Inflammatory macrophage (primary cell): ENCODE results near the gene ELMO1.

Experiments
- DNase-seq, 2 donors: peaks; one replicate each; pipeline ENCODE4 v3.0.0-alpha.2; 2020 to 2022

The ELMO1 gene

GRCh38 chr7:37430640-37431039 lies 18.0 kb downstream of the ELMO1 start:
- peak; percentile 75 to 79 for DNase-seq

DNA sequence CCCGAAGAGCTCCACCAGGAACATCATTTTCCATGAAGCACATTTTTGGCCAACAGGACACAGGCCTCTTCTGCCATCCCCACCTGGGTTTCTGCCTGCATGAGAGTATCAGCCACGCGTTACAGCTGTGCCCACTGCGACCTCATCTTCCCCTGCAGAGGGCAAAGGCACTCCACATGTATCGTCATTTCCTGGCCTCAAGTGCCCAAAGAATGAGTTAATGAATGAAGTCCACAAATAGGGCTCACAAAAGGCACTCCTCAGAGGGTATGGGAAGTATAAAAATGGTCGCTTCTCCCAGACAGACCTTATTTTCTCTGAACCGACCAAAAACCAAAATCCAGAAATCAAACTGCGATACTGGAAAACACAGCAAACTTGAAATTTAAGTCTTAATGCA lies 18.5 kb downstream of the ELMO1 start:
- no peak for DNase-seq

- no peak for DNase-seq
Observed at GRCh38 chr7:37429435-37429791, 19.3 kb downstream of the ELMO1 start.

DNA sequence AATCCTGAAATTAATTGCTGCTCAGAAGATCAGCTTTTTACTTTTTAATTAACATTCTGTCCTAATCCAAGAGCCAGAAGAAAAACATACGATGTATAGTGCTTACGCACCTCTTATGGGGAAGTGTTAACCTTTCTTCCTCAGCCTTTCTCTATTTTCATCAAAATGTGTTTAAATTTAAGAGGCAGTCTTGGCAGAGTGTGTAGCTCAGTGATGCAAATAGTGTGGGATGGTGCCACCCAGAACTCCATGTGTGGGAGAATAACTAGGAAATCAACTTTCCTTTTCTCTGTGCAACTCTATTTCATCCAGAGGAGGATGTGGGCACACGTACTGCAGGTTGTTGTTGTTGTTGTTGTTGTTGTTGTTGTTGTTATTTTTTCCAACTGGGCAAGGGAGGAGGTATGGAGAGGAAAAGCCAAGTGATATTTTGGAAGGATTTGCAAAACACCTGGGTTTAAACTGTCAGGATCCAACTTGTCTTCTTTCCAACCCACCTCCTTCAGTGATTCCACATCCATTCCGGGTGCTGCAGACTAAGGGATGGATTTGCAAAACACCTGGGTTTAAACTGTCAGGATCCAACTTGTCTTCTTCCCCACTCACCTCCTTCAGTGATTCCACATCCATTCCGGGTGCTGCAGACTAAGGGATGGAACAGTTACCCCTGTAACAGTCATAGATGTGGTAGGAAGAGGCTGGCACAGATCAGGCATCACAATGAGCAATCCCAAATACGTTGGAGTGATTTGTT lies 19.8 kb downstream of the ELMO1 start:
- no peak for DNase-seq

DNA sequence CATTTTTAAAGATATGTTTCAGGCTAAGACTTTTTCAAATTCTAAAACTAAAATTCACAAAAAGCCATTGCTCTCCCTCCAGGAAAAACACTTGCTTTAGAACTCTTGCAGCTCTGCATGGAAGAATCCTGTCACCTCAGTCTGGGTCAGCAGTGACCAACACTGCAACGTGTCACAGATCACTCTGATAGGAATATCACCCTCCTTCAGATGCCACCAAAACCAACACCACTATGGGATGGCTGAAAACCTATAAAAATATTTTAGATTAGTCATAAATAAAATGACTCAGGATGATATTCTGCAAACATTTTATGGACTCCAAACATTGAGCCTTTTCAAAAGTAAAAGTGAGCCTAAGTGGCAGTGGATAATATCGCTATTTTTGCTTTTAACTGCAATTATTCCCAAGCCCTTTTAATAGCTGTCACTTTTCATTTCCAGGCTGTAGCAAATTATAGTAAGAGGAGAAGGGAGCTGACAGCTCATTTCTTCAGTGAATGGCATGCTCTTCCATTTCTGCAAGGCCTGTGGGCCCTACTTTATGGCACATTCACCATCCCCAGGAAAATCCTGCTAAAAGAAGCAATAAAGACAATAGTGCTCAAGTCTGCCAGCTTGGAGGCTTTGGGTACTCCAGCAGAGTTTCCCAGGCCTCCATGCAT lies 21.3 kb downstream of the ELMO1 start:
- no peak for DNase-seq

DNA sequence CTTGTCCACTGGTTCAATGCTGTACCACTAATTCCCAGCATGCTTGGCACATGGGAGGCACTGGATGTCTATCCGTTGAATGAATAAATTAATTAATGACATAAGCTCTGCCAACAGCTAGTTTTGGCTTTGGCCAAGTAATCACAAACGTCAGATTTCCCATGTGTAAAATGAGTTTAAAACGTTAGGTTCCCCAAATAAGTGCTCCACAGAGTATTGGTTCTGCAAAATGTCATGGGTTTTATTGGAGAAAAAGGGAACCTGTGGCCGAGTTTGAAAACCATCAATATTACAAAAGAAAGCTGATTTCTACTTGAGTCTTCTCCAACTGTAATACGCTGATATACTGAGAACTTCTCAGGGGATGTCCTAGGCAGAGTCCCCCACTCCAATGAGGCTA lies 23.2 kb downstream of the ELMO1 start:
- DNase-seq = peak; percentile 80 to 94

GRCh38 chr7:37424995-37425394 lies 23.7 kb downstream of the ELMO1 start:
- peak; percentile 18 to 57 for DNase-seq

DNA sequence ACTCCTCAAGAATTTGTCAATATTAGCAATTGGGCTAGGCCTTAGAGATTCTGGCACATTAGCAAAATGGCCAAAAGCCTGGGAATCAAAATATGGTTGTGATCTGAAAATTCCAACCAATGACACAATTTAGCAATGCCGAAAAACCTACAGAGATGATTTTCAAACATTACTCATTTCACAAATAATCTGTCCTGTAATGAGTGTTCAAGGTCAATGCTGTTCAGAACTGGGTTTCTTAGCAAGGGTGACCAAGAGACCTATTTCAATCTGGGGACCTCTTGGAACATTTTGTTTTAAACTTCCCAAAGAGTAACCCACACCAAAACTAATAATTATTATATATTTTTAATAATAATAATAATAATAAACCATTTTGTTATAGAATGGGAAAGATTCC lies 24.1 kb downstream of the ELMO1 start:
- no peak for DNase-seq

GRCh38 chr7:37421861-37422500 lies 26.7 kb downstream of the ELMO1 start:
- DNase-seq = no peak

DNA sequence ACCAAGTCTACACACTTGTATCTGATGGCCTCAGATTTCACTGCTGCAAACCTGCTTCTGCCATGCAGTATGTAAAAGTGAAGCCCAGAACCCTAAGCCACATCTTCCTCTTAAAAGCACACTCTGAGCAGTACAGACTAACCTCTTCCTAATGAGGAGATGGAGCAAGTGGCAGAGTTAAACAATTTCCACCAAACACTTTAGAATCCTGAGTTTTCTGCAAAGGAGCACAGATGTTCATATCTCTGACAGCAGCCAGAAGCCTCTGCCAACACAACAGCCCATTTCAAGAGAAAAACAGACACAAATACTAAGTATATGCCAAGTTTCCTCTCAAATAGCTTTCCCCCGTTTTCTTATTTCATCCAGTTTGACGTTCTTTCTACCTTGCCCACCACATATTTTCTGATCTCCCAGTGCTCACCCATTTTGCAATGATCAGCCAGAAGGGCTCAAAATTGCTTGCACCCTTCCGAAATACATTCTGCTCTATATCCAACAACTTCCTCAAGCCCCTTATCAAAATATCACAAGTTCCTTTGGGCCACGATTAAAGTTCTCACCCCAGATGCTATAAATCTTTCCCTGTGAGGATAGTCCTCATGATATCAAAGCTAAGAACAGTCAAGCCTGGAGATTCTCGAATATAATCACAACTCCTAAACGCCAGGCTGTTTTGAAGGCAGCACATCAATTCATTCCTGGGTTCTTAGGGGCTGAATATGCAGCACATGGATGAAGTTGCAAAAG lies 27.5 kb downstream of the ELMO1 start:
- DNase-seq = peak in 1 of 2 donors; percentile 25

DNA sequence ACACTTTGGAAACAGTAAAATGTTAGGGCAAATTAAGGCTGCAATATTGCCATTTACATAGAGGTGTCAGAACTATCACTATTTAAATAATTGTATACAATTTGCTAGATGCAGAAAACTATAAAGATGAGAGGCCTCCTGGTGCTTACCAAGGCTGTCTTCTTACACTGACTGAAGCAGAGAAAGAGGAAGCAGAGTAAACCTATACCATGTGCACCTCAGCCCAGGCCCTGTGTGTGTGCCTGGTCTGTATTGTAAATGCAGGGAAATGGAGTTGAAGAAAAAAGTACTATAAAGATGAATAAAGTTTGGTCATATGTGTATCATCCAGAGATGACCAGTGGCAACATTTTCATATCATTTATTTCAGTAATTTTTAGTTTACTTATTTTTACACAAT lies 29.2 kb downstream of the ELMO1 start:
- DNase-seq = peak in 1 of 2 donors; percentile 9

DNA sequence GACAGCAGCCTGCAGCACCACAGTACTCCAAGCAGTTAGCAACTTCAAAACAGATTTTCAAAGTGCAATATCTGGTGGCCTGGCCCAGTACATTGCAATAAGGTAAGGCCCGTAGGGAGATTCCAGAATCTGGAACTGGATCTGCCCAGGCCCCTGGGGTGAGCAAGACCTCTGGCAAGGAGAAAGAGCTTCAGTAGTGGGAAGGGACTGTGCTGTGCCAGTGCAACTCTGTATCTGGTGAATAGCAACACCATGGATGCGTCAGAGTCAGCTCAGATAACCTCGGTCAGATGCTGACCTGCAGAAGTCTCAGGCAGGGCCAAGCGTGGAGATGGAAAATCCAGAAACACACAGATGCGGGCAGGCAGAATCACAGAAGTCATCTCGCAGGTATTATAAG lies 30.3 kb downstream of the ELMO1 start:
- DNase-seq = no peak

DNA sequence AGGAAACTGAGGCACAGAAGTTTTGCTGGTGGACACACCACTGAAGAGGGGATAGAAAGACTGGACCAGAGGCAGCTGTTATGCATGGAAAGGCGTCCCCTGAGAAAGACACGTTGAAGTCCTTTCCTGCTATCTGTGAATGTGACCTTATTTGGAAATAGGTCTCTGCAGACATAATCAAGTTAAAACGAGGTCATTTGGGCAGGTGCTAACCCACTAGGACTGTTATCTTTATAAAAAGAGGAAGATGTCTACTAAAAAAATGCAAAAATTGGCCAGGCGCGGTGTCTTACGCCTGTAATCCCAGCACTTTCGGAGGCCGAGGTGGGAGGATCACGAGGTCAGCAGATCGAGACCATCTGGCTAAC lies 31.6 kb downstream of the ELMO1 start:
- DNase-seq = no peak

GRCh38 chr7:37416378-37417106 lies 32.1 kb downstream of the ELMO1 start:
- DNase-seq = peak in 1 of 2 donors; percentile 34

GRCh38 chr7:37415629-37416028 lies 33.0 kb downstream of the ELMO1 start:
- DNase-seq = no peak

DNA sequence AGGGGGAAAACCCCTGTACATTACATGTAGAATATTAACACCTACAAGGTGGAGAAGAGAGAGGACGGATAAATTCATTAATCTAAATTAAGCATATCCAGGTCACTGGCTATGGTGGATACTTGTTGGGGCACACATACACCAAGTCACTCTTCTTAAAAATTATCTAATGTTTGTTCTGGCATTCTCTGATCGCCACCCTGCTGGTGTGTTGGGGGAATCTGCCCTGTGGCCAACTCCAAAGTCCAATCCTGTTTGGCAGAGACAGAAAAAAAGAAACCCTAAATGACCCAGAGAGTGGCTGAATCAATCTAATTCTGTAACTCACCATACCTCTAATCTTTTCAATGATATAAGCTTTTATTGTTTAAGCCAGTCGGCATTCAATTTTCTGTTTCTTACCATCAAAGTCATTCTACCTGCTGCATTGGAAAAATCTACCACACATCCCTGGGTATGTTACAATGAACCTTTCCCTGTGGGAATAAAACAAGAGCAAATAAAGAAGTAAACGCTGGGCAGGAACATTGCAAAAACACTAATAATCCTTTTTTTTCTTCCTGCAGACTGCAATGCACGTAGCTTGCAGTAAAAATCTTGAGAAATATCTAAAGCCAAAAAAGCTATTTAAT lies 34.2 kb downstream of the ELMO1 start:
- DNase-seq = no peak

DNA sequence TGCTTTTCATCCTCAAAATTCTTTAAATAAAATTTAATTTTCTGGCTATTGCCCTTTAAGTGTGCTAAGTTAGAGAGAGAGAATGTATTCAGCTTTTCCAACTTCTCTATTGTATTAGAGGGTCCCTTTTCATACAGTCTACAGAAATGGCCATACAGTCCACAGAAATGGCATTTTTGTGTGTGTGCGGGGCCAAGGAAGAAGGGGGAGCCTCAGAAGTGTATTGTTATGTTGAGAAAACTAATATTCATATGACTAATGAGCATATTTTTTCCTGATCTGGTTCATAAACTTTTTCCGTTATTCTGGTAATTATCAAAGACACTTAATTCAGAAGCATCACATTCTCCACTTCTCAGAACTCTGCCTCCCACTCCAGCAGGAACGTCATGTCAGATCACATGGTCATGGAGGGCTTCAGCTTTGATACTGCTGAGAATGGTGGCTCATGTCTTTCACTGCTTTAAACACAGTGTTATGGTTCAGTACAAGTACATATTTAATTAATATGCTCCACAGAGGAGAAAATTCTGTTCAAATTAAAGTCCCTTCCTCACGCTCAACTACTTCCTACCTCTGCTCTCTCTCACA lies 37.1 kb downstream of the ELMO1 start:
- peak; percentile 30 to 31 for DNase-seq

- DNase-seq = peak; percentile 58 to 86
Observed at GRCh38 chr7:37410305-37411229, 38.1 kb downstream of the ELMO1 start.

DNA sequence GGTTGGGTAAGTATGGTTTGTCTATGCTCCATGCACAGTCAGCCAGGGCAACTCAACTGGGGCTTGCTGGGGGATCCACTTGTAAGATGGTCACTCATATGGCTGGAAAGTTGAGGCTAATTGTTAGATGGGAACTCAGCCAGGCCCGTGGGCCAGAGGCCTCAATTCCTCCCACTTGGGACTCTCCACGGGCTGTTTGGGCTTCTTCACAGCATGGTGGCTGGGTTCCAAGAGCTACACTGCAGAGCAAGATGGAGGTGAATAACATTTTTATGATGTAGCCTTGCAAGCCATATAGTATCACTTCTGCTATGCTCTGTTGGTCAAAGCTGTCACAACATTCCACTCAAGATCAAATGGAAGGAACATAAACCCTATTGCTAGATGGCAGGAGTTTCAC lies 39.2 kb downstream of the ELMO1 start:
- DNase-seq = peak; percentile 26 to 34
